Loucy (cell line): ENCODE measurements around the gene PSMD11.

Source experiments
- H2AFZ ChIP-seq: fragments of 200-600 bp; sonication (generic); 2 replicates; pipeline ENCODE4 v1.6.0; 2016; ENCODE audit warnings: antibody characterized with exemption, mild to moderate bottlenecking, low read length, moderate library complexity
- H3F3A ChIP-seq: fragments of 200-600 bp; 2 replicates; pipeline ENCODE4 v1.6.0; 2016; ENCODE audit warnings: antibody characterized with exemption, low read depth, mild to moderate bottlenecking
- H3K27me3 ChIP-seq: fragments of 200-600 bp; sonication (generic); 2 replicates; pipeline ENCODE4 v1.6.1; 2014; ENCODE audit warnings: low read length, mild to moderate bottlenecking; ENCODE audit not compliant: insufficient read depth, poor library complexity, severe bottlenecking
- H3K36me3 ChIP-seq: fragments of 200-600 bp; sonication (generic); 2 replicates; pipeline ENCODE4 v1.6.1; 2016; ENCODE audit warnings: low read length; ENCODE audit not compliant: insufficient read depth
- H3K4me1 ChIP-seq: fragments of 200-600 bp; sonication (generic); 2 replicates; pipeline ENCODE4 v1.5.1; 2014; ENCODE audit warnings: low read length, mild to moderate bottlenecking; ENCODE audit not compliant: insufficient read depth, poor library complexity, severe bottlenecking
- H3K4me2 ChIP-seq: fragments of 200-600 bp; sonication (generic); 2 replicates; pipeline ENCODE4 v1.6.0; 2014; ENCODE audit warnings: antibody characterized with exemption, low read length, low read depth, mild to moderate bottlenecking; ENCODE audit not compliant: poor library complexity, severe bottlenecking
- H3K4me3 ChIP-seq: fragments of 200-600 bp; sonication (generic); 2 replicates; pipeline ENCODE4 v1.5.1; 2014; ENCODE audit warnings: low read length, mild to moderate bottlenecking, mixed read lengths; ENCODE audit not compliant: poor library complexity, severe bottlenecking
- H3K79me2 ChIP-seq: fragments of 200-600 bp; sonication (generic); 2 replicates; pipeline ENCODE4 v1.6.1; 2014; ENCODE audit warnings: low read length; ENCODE audit not compliant: insufficient read depth
- H3K9ac ChIP-seq: fragments of 200-600 bp; sonication (generic); 2 replicates; pipeline ENCODE4 v1.6.0; 2014; ENCODE audit warnings: mild to moderate bottlenecking, low read depth, low read length, moderate library complexity; ENCODE audit not compliant: poor library complexity, severe bottlenecking
- H3K9me2 ChIP-seq: fragments of 200-600 bp; sonication (generic); replicated peaks from 2 replicates; pipeline ENCODE4 v1.6.1; 2016; ENCODE audit warnings: low read depth, low read length, mixed read lengths
- H3K9me3 ChIP-seq: fragments of 200-600 bp; sonication (generic); 2 replicates; pipeline ENCODE4 v1.6.1; 2014; ENCODE audit warnings: mild to moderate bottlenecking, antibody characterized with exemption, low read length, low read depth; ENCODE audit not compliant: insufficient read depth
- H4K20me1 ChIP-seq: fragments of 200-600 bp; sonication (generic); 2 replicates; pipeline ENCODE4 v1.6.0; 2014; ENCODE audit warnings: antibody characterized with exemption, low read length, mild to moderate bottlenecking; ENCODE audit not compliant: insufficient read depth, poor library complexity, severe bottlenecking
- CTCF ChIP-seq: fragments of 200-600 bp; sonication (generic); conservative IDR thresholded peaks from 2 replicates; pipeline ENCODE4 v1.5.1; 2014; ENCODE audit warnings: mild to moderate bottlenecking, antibody characterized with exemption, low read length
- EZH2phosphoT487 ChIP-seq: fragments of 200-600 bp; IDR thresholded peaks from 2 replicates; pipeline ENCODE4 v1.6.1; 2018; ENCODE audit warnings: antibody characterized with exemption, mild to moderate bottlenecking, moderate library complexity, borderline replicate concordance

PSMD11 gene

GRCh38 chr17:32491371-32492263, 47.3 kb downstream of the PSMD11 start:
- no peak overlapping the region for H3K9ac ChIP-seq
- TF ChIP-seq EZH2phosphoT487 (no peak), CTCF (no peak)
- no peaks in the 10 kb centered on the region for H3F3A ChIP-seq
- H3K4me3 ChIP-seq = no peak overlapping the region
- H2AFZ ChIP-seq = no peak overlapping the region
- no peak overlapping the region for H3K4me2 ChIP-seq
- H4K20me1 ChIP-seq = no peaks in the 10 kb centered on the region
- H3K9me3 ChIP-seq = no peaks in the 10 kb centered on the region
- no peaks in the 10 kb centered on the region for H3K79me2 ChIP-seq
- H3K27me3 ChIP-seq = no peaks in the 10 kb centered on the region
- H3K4me1 ChIP-seq = no peaks in the 10 kb centered on the region
- H3K36me3 ChIP-seq = no peaks in the 10 kb centered on the region
- no peaks in the 10 kb centered on the region for H3K9me2 ChIP-seq

- Histone ChIP-seq H3K4me3 (no peak overlapping the region), H3F3A (no peaks in the 10 kb centered on the region), H3K9me2 (no peaks in the 10 kb centered on the region), H4K20me1 (no peaks in the 10 kb centered on the region), H3K4me2 (no peak overlapping the region), H3K9ac (no peak overlapping the region), H3K9me3 (no peaks in the 10 kb centered on the region), H3K79me2 (no peaks in the 10 kb centered on the region), H3K36me3 (no peaks in the 10 kb centered on the region), H3K4me1 (no peaks in the 10 kb centered on the region), H2AFZ (no peak overlapping the region), H3K27me3 (no peaks in the 10 kb centered on the region)
- no peak for TF ChIP-seq CTCF
- no peak for TF ChIP-seq EZH2phosphoT487
These were observed 47.9 kb downstream of the PSMD11 start for GRCh38 chr17:32492264-32492589.

GRCh38 chr17:32492648-32493289, 48.5 kb downstream of the PSMD11 start:
- Histone ChIP-seq H3K27me3 (no peaks in the 10 kb centered on the region), H4K20me1 (no peaks in the 10 kb centered on the region), H3K9me3 (no peaks in the 10 kb centered on the region), H3K4me2 (no peak overlapping the region), H3K9ac (no peak overlapping the region), H3K4me1 (no peaks in the 10 kb centered on the region), H3K4me3 (no peak overlapping the region), H3F3A (no peaks in the 10 kb centered on the region), H3K36me3 (no peaks in the 10 kb centered on the region), H2AFZ (no peak overlapping the region), H3K9me2 (no peaks in the 10 kb centered on the region), H3K79me2 (no peaks in the 10 kb centered on the region)
- TF ChIP-seq EZH2phosphoT487 (no peak), CTCF (no peak)
